ENCODE results near the gene PALLD. TPM values are rescaled to one million over a fixed set of nuclear protein-coding genes. Genes with fewer than 3 reads are reported as not detected.

The PALLD gene
- total and polyA plus RNA-seq, 2 donors (not counting 3 experiments of a cell fraction or from before 2014, with no cell fraction given) = 13.4 to 48.2 TPM

- Histone ChIP-seq H3K4me1 (ENCODE audit: control insufficient read depth, extremely low read depth, insufficient read depth, low read length) (peaks cover 14% of the 10 kb centered on the region), H3K79me2 (ENCODE audit: control insufficient read depth, insufficient read depth, low read length) (no peaks in the 10 kb centered on the region), H3K9me3 (replicated peaks; ENCODE audit: control insufficient read depth, insufficient read depth, low read length) (no peaks in the 10 kb centered on the region), H3K27me3 (ENCODE audit: control insufficient read depth in 2 of 2, insufficient read depth in 2 of 2, low read length in 2 of 2) (no peaks in the 10 kb centered on the region), H3K9me1 (replicated peaks; ENCODE audit: control insufficient read depth, extremely low read depth, insufficient read depth, low read length) (no peaks in the 10 kb centered on the region), H3K4me3 (replicated peaks in 1 of 3; ENCODE audit: insufficient read depth in 1 of 3, low read depth in 1 of 3, low read length in 3 of 3) (no peak overlapping the region), H3K27ac (ENCODE audit: insufficient read depth, low read depth, low read length) (no peak overlapping the region), H4K20me1 (replicated peaks; ENCODE audit: control insufficient read depth, extremely low read depth, insufficient read depth, low read length) (no peaks in the 10 kb centered on the region), H3K9ac (replicated peaks; ENCODE audit: extremely low read depth, insufficient read depth, low read length) (no peak overlapping the region), H2AFZ (ENCODE audit: low read depth, low read length) (no peak overlapping the region), H3K36me3 (ENCODE audit: control insufficient read depth in 2 of 2, extremely low read depth in 1 of 2, insufficient read depth in 2 of 2, low read length in 2 of 2) (no peaks in the 10 kb centered on the region), H3K4me2 (ENCODE audit: insufficient read depth, low read length) (peak overlapping the region; percentile 83)
- TF ChIP-seq POLR2AphosphoS5 (IDR thresholded peaks at IDR 0.05; ENCODE audit: insufficient read depth, low read depth, low read length) (no peak), JUN (IDR thresholded peaks at IDR 0.05; ENCODE audit: borderline replicate concordance, insufficient read depth, insufficient read length, low read depth) (no peak), POLR2A (IDR thresholded peaks at IDR 0.05; ENCODE audit: low read depth, low read length) (no peak), MAX (IDR thresholded peaks at IDR 0.05; ENCODE audit: insufficient read depth, insufficient read length) (no peak), FOS (IDR thresholded peaks at IDR 0.05; ENCODE audit: borderline replicate concordance, insufficient read depth, low read length) (no peak), GATA2 (IDR thresholded peaks at IDR 0.05; ENCODE audit: insufficient read depth, insufficient read length, low read depth, low read length) (no peak), CTCF (IDR thresholded peaks at IDR 0.05; ENCODE audit: extremely low read depth in 1 of 2, insufficient read depth in 1 of 2, low read depth in 1 of 2, low read length in 2 of 2) (no peak), MYC (IDR thresholded peaks at IDR 0.05; ENCODE audit: low read depth, low read length) (no peak), EZH2 (IDR thresholded peaks at IDR 0.05; ENCODE audit: borderline replicate concordance, low read depth, low read length, severe bottlenecking) (no peak)
- DNase-seq (ENCODE audit: low read depth, low spot score) (no peak), FAIRE-seq (no peak)
- dilution Hi-C loops (cut with MboI; ENCODE audit: extremely low pct_ligation_motif_present, low sequenced_read_pairs) (no loop called here), intact Hi-C loops (cut with micrococcal nuclease) (loop anchor here (5.0 kb wide), 1 partner anchor 44 kb away; no protein-coding TSS in a partner anchor)
- POLR2A ChIA-PET = no interaction called here
- CTCF ChIA-PET = interaction anchor here (0.6 to 1.0 kb wide), 2 partner anchors 43 to 138 kb away, joined by 3 read pairs; no protein-coding TSS in a partner anchor
- no TSS peak for BruUV-seq (replicated peaks)
These were observed 226.7 kb downstream of the PALLD start for GRCh38 chr4:168723569-168723968.

Data from endothelial cell of umbilical vein (primary cell).